T-helper 9 cell (primary cell): ENCODE data around the gene GALNT14.
"Not testable (repeated sequence)": the region's sequence is repeated elsewhere in the genome, so short reads cannot be mapped to it uniquely, and the experiment has no call there.

Source experiments
- DNase-seq: peaks from one replicate; pipeline ENCODE4 v3.0.0-alpha.2; 2020
- total RNA-seq, 2 donors: gene quantifications; one replicate each; lab custom pipeline; 2026; lab: John Stamatoyannopoulos, UW

Gene GALNT14, protein sequence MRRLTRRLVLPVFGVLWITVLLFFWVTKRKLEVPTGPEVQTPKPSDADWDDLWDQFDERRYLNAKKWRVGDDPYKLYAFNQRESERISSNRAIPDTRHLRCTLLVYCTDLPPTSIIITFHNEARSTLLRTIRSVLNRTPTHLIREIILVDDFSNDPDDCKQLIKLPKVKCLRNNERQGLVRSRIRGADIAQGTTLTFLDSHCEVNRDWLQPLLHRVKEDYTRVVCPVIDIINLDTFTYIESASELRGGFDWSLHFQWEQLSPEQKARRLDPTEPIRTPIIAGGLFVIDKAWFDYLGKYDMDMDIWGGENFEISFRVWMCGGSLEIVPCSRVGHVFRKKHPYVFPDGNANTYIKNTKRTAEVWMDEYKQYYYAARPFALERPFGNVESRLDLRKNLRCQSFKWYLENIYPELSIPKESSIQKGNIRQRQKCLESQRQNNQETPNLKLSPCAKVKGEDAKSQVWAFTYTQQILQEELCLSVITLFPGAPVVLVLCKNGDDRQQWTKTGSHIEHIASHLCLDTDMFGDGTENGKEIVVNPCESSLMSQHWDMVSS
- 0 reads per million in 2 donors for total RNA-seq

DNA sequence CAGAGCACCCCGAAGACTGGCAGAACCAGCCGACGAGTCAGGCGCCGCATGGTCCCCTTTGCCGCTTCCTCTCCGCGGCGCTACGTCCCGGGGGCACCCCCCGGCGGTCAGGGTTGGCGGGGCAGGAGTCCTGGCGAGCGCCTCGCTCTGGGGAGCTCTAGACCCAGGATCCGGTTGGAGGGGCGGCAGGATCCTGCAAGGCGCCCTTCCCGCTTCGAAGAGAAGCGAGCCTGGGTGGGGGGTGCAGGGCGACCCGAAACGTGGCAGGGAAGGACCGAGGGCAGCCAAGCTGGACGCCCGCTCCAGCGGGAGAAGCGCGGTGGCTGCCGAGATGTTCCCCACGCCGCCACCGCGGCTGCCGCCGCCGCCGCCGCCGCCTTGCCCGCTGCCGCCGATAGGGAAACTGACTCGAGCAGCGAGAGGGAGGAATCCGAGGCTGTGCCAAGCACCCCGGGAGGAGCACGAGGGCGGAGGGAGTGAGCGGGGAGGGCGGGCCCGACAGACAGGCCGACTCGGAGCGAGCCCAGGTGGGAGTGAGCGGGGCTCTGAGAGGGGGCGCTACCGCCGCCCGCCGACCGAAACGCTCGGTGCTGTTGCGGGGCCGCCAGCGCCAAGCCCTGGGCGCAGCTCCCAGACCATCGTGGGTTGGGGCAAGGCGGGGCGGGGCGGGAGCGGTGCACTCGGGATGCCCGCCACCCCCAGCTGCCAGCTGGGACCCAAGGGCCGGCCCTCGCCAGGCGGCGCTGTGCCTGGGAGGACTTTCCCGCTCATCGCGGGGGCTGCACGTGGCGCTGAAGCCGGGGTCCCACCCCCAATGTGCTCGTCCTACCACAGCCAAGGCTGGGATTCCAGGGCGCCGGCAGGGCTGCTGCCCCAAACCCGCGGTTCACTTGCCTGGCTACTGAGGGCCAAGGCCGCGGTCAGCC is at the start of gene GALNT14:
Gene GALNT14, minus strand, starts transcription at position 404 of the 926 bp plus-strand sequence. Its CDS starts 354 bp downstream, at position 50.
- DNase-seq: no peak

DNA sequence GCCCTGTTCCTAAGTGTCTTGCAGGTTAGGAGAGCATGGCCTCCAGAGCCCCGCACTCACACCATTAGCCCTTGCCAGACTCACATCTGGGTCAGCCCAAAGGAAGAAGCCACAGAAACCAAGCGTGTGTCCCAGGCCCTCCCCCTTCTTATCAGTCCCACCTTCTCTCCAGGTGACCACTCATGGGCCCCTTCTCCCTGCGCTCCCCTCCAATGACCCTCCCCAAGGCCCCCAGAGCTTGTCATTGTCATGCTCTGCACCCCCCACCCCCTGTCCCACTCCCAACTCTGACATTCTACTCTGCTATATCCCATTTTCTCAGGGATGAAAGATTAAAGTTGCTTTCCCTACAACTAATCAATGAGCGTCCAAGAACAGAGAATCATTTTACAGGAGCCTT is 48.9 kb upstream of the GALNT14 start:
- no peak for DNase-seq

DNA sequence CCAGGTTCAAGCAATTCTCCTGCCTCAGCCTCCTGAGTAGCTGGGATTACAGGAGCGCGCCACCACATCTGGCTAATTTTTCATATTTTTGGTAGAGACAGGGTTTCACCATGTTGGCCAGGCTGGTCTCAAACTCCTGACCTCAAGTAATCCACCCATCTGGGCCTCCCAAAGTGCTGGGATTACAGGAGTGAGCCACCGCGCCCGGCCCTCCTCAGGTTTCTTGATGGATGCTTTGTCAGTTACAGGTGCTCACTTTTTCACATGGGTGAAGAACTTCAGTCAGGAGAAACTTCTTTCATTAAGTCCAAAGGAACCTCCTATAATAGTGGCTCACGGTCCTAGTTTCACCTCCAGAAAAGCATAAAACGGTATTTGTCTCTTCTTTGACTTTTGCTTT is 45.7 kb upstream of the GALNT14 start:
- DNase-seq: not testable (repeated sequence)

DNA sequence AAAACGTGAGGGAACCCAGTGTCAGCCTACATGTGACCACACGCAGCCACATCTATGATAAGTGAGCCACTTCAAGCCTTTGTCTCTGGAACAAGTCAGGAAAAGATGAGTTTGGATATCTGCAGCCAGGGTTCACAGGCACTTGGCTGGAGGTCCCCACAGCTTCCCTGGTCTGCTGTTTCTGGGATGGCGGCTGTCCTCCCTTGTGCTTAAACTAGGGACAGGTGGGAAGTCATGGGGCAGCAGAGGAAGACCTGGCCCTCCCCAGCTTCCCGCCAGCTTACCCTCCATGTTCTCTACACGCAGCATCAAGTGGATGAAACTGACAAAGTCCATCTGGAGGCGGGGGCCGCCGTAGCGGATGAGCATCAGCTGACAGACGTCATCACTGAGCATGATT is 38.5 kb upstream of the GALNT14 start:
- DNase-seq: no peak

DNA sequence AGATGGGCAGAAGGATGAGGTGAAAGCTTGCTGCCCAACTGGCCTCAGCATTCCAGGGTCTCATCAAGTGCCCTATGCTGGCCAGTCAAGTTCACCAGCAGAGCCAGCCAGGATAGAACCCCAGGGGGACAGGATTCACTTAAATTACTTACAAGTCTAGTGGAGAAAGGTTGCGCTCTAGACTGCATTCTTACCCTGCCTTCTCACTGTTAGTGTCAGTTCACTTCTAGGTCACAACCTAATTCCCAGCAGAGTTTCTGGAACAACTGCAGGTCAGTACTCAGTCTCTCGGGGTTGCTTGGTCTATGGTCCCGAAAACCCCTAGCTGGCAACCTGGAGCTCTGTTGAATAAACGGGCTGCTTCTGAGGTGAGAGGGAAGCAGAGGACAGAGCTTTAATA is 32.9 kb upstream of the GALNT14 start:
- DNase-seq: no peak

DNA sequence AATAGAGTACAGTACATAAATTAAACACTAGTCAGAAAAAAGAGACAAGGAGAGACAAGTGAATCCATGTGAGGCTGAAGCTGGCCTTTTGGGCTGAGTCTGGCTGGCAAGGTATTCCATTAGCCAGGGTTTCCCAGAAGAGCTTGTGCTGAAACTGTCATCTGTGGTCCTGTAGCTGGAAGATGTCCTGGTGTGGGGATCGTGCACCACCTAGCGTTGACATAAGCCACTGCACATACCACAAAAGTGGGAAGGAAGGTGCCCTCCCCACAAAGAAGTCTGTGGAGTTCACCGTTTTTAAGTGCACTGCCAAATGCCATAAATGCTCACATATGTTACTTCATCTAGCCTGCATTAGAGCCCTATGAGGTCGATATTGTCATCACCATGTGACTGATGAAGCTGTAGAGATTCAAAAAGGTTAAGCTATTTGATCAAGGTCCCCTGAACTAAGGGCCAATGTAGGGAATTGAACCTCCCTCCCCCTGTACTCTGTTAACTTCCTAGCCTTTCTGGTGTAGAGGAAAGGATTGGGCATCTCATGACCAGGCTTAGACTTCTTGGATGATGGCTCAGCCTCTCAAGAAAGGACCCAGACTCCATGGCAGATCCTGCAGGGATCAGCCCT is 31.9 kb upstream of the GALNT14 start:
- peak; percentile 20 for DNase-seq

DNA sequence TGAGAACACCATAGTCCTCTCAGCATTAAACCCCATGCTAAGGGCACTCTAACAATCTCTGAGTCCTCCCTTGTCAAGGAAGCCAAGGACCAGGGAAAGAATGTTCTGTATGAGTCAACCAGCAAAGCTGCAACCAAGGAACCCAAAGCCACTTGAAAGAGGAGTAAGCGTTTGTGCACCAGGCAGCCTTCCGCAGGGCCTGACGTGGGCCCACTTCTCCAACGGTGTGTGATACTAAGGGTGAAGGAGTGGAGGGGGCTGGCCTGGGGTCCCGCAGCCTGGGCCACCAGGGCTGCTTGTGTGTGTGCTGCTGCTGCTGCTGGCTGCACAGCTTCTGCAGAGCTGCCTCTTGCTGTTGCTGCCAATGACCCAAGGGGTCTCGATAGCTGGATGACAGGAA is 30.1 kb upstream of the GALNT14 start:
- no peak for DNase-seq

DNA sequence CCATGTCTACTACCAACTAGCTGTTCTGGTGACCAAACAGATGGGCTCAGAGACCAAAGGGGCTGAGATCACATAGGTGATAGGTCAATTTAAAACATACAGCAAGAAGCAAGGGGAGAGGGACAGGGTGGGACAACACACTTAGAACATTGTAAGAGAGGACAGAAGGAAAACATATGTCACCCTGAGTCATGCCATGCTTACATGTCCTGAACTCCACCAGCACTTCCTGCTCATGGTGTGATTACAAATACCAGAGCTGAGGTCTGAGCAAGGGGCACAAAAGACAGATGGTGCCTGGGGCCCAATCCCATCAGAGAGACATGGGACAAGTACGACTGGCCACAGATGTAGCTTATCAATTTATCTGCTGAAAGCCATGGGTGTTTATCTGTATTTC is 28.7 kb upstream of the GALNT14 start:
- no peak for DNase-seq

DNA sequence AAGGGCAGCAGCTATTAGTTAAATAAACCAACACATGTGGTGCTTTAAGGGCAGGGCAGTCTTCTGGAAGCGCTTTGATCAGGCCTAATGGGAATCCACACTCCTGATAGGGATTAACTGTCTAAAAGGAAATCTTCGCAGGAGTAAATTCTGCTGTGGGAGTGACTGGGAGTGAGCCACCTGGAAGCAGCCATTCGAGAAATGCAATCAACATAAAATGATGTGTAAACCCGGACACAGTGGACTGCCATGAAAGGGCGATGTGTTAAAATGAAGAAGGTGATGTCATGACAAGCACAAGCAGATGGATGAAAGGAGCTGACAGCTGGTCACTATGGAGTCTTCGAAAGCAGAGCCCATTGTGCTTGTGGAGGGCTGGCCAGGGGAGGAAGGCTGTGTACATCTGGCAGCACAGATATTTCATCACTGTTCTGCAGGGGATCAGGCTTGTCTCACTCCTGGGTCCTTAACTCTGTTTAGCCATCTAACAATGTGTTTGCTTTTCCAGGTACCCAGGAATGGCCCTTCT is 24.8 kb upstream of the GALNT14 start:
- no peak for DNase-seq

DNA sequence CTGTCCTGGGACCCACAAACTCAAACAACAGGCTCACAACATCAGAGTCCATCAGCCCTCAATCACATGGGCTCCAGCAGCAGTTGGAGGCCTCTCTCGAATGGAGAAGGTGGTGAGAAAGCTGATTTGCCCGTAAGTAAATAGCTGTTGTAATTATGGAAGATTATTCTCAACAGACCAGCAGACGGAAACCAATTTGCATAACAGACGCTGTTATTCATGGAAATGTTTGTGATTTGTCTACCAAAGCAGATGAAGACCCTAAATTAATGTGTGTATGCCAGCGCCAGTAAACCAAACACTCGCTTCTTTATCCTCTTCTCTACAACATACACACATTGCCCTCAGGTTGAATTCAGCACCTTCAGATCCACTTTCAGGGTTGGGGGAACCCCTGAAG is 23.4 kb upstream of the GALNT14 start:
- DNase-seq: no peak

DNA sequence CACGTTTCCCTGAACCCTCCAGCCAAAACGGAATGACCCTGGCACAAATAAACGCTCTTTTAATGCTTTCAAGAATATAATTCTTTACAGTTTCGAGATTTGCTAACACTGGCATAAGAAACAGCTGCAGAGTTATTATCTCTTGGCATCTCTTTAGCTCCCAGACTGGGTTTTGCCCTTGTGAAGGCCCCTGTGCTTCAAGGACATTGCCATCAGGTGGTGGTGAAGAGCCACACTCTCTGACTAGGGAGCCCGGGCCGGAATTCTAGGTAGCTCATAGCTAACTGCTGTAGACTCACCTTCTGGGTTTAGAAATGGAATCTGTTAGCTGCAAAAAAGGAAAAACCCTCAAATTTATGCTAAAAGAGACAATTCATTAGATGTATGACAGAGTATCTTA is 13.3 kb upstream of the GALNT14 start:
- DNase-seq: no peak

DNA sequence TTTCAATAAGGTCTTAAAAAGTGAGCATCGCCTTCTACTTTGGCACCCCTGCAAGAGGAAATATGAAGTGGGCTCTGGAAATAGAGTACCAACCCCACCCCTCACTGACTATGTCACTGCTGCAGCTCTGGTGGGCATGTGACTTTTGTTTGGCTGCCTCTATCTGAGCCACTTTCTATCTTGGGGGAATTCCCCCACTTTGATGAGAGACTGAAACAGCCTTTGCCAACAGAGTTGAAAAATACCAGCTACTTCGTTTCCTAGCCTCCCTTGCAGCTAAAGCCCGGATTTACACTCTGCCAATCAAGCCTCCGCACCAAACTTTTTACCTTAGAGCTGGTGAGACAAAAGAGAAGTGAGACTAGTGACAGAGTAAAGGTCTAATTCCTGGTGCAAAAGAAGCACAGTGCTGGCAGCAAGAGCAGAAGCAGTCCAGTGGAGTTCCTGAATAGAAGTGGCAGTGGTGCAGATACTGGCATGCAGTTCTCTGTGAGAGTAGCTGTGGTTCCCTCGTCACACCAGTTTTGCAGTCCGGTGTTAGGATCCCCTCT is 12.0 kb upstream of the GALNT14 start:
- DNase-seq: no peak

DNA sequence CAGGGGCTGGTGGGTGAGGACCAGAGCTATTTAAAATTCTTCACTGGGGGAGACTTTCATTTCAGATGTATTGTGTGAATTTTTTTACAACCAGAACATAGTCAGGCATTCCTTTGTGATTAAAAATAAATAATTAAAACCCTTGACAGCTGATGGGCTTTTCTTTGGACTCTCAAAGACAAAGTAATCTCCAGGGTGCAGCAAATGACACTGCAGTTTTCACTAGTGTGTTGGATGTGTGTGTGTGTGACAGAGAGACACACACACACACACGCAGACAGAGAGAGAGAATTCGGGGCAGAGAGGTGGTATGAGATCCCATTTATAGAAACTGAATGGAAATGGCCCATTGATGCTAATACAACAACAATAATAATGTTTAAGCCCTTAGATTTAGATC is 10.3 kb upstream of the GALNT14 start:
- DNase-seq: no peak

DNA sequence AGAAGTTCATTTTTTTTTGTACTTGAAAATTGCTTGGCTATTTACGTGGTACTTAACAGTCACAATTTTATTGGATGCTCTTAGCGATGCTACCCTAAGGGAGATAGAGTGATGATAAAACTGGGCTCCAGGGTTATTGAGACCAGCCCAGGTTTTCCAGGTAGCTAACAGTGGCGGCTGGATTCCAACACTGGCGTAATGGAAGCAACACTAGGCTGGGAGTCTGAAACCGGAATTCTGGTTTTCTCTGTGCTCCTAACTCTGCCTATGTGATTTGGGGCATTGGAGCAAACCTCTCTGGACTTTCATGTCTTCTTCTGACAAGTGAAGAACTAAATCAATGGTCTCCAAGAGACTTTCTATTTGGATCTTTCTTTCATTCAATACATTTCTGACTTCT is 9.4 kb upstream of the GALNT14 start:
- no peak for DNase-seq

DNA sequence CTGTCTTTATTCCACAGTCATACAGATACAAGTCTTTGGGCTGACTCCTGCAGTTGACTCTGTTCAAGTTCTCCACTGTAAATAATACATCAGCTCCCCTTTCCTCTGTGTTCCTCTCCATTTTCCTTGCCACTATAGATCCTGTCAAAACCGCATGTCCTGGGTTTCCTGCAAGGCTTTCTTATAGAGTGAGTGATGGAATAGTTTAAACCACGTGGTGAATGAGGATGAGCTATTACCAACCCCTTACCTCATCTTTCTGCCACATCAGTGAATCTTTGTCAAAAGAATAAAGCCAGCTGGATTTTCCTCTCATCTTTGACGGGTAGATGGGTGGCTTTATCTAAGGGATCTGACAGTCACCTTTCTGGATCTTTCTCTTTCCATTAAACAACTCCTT is 3.9 kb upstream of the GALNT14 start:
- DNase-seq: no peak

DNA sequence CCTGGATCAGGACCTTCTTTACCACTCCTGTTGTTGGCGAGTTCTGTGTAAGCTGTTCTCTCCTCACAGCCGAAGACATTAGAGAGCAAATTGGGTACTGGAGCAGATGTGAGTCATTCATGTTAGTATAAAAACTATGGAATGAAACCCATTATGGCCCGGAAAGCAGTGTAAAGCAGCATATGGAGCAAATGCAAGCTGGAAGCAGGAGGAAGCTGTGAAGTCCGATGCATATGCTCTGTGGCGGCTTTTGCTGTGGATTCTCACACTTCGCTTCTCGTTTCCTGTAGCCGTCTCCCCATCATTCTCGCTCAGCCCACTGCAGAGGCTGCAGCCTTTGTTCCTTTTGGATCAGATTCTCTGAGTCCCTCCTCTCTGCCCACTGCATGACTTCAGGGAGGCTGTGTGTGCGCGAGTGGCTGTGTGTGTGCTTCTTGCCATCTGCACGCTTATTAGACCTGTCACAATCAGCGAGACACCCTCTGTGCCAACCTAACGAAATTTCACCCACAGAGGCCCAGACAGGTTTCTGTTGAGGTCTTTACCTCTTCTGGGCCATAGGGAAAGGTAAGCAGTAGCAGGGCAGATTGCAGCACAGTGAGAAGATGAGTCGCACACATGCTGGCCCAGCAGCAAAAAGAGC is 3.3 kb upstream of the GALNT14 start:
- no peak for DNase-seq

DNA sequence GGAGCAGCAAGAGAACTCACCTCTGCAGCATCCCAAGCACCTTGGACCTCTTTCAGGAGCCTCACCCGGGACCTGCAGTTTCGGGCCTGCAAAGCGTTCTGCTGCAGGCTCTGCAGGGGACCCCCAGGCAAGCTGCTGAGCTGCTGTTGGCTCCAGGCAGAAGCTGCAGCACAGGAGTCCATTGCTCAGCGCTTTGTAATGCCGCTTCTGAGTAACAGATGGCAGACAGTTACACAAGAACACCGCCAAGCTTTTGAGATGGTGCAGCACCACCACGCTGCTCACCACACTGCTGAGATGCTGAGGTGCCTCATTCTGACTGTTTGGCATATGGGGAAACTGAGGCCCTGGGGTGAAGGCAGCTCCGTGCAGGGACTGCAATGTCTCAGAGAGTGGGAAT is 1.9 kb upstream of the GALNT14 start:
- no peak for DNase-seq

DNA sequence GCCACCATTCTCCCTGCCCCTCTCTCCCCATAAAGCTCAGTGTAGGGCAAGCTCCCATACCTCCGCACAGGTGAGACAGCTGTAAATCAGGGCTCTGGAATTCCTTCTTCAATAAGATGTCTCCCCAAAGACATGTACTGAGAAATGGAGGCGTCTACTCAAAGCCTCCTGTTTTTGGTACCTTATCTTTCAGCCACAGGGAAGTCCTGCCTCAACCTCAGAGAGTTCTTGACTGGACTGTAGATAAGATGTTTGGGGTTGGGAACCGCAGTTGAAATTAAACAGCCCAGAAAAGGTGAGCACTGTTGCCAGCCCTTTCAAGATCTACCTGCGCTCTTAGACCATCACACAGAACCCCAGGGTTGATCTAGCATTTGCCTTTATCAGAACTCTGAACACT is 1.4 kb upstream of the GALNT14 start:
- DNase-seq: no peak

DNA sequence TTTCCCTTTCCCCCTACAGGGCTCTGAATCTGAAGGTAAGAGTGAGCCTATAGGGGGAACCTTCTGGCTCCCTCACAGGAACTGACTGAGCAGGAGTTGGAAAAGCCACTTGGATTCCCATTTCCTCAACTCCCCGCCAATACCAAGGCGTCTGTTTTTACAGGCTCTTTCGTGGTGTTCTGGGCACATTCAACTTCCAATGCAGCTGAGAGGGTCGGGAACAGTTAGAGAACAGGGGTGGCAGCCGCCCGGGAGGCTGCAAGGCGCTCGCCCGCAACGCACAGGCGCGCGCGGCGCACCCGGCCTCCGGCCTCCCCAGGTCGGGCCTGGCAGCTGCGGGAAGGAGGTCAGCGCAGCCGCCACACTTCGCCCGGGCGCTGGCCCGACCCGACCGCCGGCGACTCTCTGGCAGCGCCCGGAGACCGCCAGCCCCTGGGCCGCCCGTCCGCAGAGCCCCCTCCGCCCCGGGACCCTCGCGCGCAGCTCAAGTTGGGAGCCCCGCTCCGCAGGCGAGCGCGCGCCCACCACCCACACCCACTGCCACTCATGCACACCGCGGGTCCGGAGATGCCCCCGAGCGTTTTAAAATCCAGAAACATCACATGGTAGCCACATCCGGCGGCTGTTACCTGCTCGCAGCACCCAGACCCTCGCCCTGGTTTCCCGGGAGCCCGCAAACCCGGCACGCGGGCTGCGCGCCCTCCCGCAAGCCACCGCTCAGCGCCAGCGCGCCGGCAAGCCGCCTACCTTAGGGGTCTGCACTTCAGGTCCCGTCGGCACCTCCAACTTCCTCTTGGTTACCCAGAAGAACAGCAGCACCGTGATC is 816 bp downstream of the GALNT14 start:
- DNase-seq: no peak

DNA sequence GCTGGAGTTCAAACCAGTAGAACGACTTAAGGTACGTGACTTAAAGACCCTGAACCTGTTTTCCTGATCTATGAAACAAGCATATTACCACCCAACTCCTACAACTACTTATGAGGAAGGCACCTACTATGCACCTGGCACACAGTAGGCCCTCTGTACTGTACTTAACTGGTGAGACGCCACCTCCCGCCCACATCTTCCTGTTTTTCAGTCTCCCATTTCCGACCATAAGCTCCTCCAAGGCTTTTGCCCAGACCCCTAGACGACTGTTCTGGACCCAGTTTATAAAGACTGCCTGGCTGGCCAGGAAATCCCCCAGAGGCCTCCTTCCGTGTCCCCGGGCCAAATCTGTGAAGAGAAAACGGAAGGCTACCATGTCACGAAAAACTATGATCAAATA is 1.5 kb downstream of the GALNT14 start:
- DNase-seq: no peak

DNA sequence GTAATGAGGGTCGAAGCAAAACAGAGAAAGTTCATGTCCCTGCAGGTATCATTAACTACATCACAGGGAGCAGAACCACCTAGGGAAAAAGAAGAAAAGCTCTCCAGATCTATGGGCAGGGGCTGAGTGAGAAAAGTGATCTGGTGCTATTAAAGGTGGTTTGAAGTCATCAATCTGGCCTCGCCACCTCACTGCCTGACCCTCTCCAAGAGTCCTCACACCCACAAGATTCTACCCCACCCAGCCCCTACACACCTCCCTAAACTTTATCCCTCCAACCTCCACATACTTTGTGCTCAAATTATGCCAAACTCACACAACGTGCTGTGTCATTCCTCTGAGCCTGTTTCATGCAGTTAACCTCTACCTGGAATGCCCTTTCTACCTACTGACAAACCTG is 2.2 kb downstream of the GALNT14 start:
- no peak for DNase-seq
